Measurements from ENCODE around the gene MUCL3. TPM values are rescaled to one million over a fixed set of nuclear protein-coding genes. Genes with fewer than 3 reads are reported as not detected.
"Not testable (repeated sequence)": the region's sequence is repeated elsewhere in the genome, so short reads cannot be mapped to it uniquely, and the experiment has no call there.

MUCL3 gene
- polyA plus RNA-seq, 1 donor = not detected

DNA sequence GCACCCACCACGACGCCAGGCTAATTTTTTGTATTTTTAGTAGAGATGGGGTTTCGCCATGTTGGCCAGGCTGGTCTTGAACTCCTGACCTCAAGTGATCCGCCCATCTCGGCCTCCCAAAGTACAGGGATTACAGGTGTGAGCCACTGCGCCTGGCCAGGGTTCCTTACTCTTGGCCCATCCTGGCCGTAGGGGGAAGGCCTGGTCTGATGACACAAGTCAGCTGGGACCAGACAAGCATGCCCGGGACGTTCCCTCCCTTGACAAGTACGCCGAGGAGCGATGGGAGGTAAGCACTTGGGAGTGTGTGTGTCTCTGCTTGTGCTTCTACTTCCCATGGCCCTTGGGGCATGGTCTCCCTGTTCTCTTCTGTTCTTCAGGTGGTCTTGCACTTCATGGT lies 30.3 kb upstream of the MUCL3 start:
- not testable (repeated sequence) for DNase-seq (ENCODE audit: low read depth)

DNA sequence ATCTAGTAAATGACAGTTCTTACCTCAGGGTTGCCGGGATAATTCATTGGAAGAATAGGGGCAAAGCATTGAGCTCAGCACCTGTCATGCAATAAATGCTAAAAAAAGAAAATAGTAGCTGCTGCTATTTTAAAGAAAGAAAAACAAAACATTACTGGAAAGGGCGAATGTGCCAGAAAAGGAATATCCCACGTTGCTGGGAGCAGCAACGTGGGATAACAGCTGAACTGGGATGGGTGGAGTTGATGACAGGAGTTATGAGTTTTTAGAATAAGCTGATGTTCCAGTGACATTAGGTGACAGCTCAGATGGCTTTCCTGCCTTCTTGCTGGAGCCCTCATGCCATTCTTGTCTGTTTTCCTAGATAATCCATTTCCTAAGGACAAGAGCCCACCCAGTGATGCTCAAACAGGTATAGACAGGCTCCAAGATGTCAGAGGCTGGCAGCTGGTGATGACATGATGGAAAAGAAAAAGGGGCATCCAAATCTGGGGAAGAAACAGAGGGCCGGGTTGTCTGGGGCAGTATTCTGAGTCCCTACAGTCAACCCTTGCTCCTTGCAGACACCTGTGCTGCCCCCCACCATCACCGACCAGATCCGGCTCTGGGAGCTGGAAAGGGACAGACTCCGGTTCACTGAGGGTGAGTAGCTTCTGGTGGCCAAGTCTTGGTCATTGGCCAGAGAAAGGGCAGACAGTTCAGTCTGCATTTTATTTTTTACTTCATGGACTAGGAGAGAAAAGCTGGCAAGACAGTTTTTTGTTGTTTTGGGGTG lies 27.8 kb upstream of the MUCL3 start:
- DNase-seq (ENCODE audit: low read depth) = no peak

DNA sequence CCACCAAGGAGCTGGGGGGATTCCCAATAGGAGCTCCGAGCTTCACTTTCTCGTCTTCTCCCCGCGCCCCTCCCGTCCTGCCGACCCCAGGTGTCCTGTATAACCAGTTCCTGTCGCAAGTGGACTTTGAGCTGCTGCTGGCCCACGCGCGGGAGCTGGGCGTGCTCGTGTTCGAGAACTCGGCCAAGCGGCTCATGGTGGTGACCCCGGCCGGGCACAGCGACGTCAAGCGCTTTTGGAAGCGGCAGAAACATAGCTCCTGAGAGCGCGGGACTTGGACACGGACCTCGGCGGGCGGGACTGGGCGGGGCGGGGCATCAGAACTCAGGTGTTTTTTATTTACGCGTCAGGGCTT lies 27.1 kb upstream of the MUCL3 start:
- DNase-seq (ENCODE audit: low read depth) = no peak

DNA sequence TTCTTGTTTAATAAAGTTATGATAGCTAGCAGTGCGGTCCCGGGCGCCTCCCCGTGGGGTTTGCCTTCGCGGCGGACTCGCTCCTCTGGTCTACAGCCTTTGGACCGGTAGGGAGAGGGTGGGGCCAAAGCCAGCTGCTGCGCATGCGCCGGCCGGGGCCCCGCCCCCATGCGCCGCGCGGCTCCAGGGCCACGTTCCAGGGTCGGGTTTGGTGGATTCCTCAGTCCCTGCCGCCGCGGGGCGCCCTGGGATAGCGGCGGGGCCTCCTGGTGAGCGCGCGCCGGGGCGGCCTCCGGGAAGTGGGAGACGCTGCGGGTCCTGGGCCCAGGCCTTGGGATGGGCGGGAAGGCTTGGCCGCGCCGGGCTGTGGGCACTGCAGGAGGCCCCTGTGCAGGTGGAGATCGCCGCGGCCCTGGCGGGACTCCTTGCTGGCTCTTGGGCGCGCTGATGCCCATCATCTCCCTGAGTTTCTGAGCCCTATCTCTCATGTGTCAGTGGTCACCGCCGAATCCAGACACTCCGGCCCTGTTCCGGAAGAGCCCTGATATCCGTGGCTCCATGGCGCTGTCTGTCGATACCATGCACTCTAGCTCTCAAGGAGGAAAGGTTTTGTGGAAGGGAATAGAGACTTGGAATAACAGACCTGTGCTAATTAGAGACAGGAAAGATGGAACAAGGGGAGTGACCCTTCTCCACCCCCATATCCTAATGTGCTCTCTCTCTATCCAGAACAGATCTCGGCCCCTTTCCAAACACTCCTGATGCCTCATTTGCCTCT lies 26.5 kb upstream of the MUCL3 start, which contains the start of gene VARS2:
VARS2 (plus strand) TSS at position 163 of the 778 bp plus-strand sequence; CDS start at position 762, 599 bp downstream.
- peak; percentile 77 for DNase-seq (ENCODE audit: low read depth)

DNA sequence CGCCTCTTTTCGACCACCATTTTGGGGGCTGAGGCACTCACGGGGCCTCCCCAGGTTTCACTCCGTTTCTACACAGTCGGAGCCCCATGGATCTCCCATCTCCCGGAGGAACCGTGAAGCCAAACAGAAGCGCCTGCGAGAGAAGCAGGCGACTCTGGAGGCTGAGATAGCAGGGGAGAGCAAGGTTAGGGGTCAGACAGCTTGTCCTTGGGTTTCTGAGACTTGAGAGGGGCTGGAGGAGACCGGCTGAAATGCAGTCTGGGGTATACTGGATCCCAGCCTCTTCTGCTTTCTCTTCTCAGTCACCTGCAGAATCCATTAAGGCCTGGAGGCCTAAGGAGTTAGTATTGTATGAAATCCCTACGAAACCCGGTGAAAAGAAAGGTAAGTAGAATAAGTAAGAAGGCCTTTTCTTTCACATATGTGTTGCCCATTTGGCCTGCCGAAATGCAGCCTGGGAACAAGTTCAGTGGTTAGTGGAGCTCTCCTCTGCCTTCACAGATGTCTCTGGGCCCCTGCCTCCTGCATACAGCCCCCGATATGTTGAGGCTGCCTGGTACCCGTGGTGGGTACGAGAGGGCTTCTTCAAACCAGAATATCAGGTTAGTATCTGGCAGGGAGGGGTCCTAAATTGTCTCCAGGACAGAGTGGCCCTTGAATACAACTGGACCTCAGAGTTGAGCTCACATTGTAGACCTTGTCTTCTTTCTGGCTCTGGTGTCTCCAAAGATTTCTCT lies 25.8 kb upstream of the MUCL3 start:
- DNase-seq (ENCODE audit: low read depth) = no peak

DNA sequence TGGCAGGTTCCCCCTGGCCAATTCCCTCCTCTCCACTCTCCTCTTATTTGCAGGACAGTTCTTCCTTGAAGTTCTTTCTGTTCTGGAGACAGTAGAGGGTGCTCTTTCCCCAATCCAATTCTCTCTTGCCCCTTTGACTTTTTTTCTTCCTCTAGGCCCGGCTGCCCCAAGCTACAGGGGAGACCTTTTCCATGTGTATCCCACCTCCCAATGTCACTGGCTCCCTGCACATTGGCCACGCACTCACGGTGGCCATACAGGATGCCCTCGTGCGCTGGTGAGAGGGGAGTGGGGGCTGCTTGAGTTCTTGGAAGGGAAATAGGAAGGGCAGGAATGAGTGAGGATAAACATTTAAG lies 25.2 kb upstream of the MUCL3 start:
- peak; percentile 50 for DNase-seq (ENCODE audit: low read depth)

DNA sequence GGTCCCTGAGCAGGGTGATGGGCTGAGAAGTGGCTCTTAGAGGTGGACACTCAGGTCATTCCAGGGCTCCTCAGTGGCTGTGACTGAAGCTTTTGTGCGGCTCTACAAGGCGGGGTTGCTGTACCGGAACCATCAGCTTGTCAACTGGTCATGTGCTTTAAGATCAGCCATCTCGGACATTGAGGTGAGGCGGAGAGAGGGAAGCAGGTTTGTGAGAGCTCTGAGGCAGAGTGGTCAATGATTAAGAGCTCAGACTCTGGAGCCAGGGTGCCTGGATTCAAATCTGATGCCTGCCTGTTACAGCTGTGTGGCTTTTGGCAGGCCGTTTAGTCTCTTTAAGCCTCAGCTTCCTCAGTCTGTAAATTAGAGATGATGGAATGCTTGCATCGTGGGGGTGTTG lies 23.7 kb upstream of the MUCL3 start:
- no peak for DNase-seq (ENCODE audit: low read depth)

DNA sequence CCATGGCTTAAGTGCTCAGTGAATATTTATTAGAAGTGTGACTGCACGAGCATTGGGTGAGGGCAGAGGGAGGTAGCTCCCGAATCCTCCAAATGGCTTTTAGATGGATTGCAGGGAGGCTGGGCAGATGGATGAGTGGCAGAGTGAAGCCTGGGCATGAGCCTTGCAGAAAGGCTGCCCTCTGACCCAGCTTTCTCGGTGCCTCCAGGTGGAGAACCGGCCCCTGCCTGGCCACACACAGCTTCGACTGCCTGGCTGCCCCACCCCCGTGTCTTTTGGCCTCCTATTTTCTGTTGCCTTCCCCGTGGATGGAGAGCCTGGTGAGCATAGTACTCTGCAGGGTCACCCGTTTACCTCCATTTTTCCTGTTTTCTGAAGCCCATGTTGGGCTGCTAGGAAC lies 23.3 kb upstream of the MUCL3 start:
- no peak for DNase-seq (ENCODE audit: low read depth)

DNA sequence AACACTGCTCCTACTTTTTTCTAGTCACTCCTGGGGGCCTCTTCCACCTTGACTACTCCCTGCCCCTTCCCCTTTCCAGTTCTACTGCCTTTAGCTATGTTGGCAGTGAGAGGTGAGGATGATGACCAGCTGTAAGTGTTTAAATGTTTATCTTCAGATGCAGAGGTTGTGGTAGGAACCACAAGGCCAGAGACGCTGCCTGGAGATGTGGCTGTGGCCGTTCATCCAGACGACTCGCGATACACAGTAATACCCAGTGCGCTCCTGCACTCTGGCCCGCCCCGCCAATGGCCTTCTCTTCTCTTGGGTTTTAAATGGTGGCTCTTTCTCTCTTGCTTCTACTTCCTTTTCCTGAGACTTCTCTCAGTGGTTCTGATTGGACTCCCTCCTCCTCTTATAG lies 22.1 kb upstream of the MUCL3 start:
- no peak for DNase-seq (ENCODE audit: low read depth)

DNA sequence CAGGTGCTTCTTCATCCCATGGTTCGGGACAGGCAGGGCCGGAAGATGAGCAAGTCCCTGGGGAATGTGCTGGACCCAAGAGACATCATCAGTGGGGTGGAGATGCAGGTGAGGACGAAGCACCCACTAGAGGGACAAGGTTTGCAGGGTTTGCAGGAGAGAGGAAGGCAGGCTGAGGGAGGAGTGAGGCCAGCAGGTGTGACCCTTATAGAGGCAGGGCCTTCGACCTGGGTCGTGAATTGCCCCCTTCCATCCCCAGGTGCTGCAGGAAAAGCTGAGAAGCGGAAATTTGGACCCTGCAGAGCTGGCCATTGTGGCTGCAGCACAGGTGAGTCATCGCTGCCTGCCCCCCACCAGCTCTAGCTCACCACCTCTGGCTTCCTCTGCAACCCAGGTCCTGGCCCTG lies 18.3 kb upstream of the MUCL3 start:
- no peak for DNase-seq (ENCODE audit: low read depth)

DNA sequence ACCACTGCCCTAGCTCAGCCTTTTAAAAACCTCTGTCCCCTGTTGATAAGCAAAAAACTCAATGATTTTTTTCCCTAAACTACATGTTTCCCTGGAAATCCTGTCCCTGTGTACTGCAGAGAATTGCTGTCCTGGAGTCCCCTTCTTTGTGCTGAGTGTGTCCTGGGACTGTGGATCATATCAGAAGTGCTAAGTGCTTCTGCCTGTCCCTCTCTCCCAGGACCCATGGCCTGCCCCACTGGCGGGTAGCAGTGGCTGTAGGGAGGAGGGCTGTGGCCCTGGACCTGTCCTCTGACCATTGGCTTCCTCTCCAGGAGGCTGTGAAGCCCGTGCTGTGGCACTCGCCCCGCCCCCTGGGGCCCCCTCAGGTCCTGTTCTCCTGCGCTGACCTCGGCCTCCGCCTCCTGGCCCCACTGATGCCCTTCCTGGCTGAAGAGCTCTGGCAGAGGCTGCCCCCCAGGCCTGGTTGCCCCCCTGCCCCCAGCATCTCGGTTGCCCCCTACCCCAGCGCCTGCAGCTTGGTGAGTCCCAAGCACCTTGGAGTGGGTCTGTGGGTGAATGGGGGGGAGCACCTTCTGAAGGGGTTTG lies 16.6 kb upstream of the MUCL3 start:
- DNase-seq (ENCODE audit: low read depth) = not testable (repeated sequence)

DNA sequence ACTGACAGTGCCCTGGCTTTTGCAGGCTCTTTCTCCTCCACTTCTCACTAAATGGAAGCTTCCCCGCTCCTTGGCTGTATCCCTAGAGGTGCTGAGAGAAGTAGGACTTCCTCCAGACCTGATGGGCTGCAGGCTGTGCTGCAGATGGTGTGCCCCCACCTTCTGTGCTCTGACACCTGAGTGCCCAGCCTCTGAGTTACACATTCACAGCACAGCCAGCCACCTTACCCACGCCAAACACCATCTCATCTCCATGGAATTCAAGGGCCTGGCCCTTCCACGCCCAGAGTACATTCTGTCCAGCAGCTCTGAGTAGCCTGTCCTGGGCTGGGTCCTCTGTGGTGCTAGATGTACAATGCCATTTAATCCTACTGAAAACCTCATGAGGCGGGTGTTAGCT lies 14.1 kb upstream of the MUCL3 start:
- no peak for DNase-seq (ENCODE audit: low read depth)

DNA sequence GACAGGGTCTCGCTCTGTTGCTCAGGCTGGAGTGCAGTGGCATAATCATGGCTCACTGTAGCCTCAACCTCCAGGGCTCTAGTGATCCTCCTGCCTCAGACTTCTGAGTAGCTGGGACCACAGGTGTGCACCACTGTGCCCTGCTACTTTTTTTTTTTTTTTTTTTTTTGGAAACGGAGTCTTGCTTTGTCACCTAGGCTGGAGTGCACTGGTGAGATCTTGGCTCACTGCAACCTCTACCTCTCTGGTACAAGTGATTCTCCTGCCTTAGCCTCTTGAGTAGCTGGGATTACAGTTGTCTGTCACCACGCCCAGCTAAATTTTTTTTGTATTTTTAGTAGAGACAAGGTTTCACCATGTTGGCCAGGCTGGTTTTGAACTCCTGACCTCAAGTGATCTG lies 13.7 kb upstream of the MUCL3 start:
- not testable (repeated sequence) for DNase-seq (ENCODE audit: low read depth)

DNA sequence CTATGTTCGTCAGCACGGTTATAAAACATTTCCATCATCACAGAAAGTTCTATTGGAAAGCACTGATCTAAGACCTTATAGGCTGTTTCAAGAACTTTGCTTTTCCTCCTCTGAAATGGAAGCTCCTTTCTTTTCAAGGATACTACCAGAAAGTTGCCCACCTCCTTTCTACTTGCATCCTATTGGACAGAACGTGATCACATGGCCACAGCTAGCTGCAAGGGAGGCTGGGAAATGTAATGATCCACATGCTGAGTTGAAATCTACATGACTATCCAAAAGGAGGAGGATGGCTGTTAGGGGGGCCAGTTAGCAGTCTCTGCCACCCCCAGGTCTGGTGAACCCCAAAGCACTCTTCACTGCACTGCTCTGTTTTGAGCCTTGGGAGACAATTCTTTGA lies 12.1 kb upstream of the MUCL3 start:
- no peak for DNase-seq (ENCODE audit: low read depth)

DNA sequence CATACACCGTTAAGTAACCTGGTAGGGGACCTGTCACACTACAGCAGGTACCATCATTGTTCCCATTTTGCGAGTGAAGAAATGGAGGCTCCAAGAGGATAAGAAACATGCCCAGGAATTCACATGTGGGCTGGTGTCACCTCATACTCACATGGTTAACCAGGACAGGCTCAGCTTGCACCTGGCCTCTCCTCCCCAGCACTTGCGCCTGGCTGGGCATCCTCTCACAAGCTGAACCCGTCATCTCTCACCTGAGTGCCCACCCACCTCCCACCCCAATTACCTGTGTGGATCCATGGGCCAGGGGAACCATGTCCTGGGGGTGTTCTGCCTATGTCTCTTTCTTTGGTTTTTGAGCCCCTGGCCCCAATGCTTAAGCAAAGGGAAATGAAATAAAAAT lies 10.3 kb upstream of the MUCL3 start:
- no peak for DNase-seq (ENCODE audit: low read depth)

DNA sequence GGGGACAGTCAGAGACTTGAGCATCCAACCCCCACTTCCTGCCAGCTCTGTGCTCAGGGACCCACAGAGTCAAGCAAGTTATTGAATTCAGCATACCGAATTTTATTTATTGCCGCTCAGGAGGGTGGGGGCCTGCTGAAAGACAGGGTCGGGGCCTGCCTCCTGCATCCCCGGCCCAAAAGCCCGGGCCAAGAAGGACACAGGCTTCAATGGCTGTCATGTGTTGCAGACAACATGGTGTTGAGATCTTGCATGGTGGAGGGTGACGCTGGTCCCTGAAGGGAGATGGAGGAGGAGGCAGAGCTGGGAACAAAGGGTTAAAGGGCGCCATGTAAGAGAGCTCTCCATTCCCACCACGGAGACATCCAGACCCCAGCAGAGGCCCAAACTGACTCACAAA lies 9.5 kb upstream of the MUCL3 start:
- DNase-seq (ENCODE audit: low read depth) = no peak

DNA sequence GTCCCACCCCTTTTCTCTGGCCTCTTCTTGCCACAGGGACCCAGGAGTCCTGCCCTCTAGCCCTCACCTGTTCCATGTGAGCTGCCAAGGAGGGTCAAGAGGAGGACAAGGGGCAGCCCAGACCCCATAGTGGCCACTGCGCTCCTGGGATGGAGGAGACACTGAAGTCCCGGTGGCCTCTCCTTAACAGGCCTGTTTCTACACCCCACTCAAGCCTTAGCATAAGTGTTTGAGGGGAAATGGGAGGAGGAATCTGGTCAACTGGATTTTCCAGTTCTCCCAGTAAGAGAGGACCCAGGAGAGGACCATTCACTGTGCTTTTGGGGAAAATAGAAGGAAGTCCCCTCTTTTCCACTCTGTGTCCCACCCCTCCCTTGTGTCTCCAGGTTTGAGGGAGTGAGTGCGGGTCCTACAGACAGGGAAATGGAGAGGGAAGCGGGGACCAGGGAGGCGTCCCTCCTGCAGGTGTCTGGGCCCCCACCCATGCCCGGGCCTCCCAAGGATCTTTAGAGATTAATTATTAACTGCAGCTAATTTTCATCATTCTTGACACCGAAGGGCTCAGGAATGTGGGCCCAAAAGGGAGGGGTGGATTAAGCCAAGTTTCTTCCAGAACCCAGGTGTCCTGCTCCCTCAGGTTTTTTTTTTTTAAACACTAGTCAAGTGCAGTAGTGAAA lies 8.7 kb upstream of the MUCL3 start, which contains the start of gene SFTA2:
SFTA2 (minus strand) TSS at position 202 of the 677 bp plus-strand sequence; CDS start at position 128, 74 bp downstream.
- no peak for DNase-seq (ENCODE audit: low read depth)

DNA sequence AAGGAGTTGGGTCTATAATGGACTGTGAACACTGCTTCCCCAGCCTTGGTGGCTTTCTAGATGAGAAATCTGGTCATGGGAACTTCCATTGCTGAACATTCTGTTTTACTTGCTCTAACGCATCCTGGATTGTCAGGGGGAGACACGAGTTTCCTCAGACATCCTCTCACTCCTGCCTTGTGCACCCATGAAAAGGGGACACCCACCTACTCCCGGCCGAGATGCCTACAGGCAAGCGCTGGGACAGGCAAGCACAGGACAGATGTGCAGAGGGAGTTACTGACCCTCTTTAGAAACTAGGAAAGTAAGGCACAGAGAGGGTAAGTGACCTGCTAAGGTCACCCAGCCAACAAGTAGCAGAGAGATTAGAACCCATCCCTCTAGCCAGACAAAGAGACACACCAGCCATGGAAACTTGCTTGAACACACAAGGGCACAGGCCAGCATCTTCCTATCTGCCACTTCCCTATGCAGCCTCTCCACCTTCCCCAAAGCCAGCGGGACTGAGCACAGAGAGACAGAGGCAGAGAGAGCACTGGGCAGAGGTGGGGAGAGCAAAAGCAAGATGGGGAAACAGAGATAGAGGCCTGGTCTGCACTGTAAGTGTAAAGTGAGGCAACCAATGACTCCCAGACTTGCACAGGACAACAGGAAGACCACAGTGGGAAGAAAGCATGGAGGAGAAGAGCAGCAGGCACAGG lies 8.0 kb upstream of the MUCL3 start:
- no peak for DNase-seq (ENCODE audit: low read depth)

DNA sequence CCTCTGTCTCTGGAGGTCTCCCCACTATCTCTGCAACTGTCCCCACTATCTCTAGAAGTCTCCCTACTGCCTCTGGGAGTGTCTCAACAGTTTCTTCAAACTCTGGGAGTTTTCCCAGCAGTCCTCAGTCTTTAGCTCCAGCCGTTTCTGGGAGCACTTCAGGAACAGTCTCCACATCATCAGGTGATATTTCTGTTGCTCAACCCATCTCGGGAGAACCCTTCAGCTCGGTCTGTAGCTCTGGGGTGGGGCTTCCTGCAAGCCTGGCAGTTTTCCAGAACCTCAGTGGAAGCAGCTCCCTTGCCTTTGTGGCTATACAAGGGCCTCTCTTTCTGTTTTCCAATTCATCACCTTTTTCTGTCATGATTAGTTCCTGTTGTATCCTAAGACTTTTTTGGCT lies 5.8 kb upstream of the MUCL3 start:
- no peak for DNase-seq (ENCODE audit: low read depth)

DNA sequence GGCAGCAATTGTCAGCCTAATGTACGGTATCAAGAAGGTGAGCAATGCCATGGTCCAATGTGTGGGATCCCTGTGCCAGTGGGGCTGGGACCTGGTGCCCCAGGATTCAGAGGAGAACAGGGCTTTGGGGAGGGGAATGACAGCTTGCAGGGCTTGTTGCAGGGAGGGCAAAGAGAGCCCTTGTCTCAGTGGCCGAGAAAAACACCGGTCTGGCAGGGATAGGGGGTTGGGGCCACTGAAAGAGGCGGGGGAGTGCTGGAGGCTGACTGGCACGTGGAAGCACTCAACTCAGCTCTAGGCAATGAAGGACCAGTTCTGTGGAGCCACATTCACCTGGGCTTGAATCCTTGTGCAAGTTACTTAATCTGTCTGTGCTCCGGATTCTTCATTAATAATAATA lies 3.5 kb upstream of the MUCL3 start:
- no peak for DNase-seq (ENCODE audit: low read depth)

DNA sequence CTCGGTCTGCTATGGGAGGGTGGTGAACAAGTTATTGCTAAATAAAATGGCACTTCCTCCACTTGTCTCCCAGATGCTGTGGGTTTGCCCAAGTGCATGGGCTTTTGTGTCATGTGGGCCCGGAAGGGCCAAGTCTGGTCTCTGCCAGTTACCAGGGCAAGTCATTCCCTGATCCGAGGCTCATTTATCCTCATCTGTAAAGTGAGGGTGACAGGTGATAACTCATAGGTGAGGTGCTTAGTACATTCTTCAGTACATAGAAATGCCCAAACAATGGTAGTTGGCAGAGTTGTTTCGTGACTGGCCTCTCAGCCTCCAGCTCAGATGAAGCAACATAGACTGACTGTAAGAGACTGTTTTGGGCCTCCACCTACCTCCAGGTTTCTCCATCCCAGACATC lies 2.0 kb upstream of the MUCL3 start:
- no peak for DNase-seq (ENCODE audit: low read depth)
